ENCODE results near the gene PKD2.

Gene PKD2

GRCh38 chr4:88045021-88045420, 37.6 kb downstream of the PKD2 start:
- peak; percentile 30 for DNase-seq
- in situ Hi-C loops (cut with MboI; ENCODE audit: low pct_unique_long_range_greater_than_20kb, low sequenced_read_pairs) = loop anchor here (25.0 kb wide), 2 partner anchors 167 to 467 kb away; partner anchors contain the start of gene PYURF

GRCh38 chr4:88054229-88054628, 46.8 kb downstream of the PKD2 start:
- in situ Hi-C loops (cut with MboI; ENCODE audit: low pct_unique_long_range_greater_than_20kb, low sequenced_read_pairs) = no loop called here
- no peak for DNase-seq

GRCh38 chr4:88054901-88055300, 47.5 kb downstream of the PKD2 start:
- in situ Hi-C loops (cut with MboI; ENCODE audit: low pct_unique_long_range_greater_than_20kb, low sequenced_read_pairs) = no loop called here
- peak; percentile 56 for DNase-seq

GRCh38 chr4:88058295-88058694, 50.9 kb downstream of the PKD2 start:
- no peak for DNase-seq
- in situ Hi-C loops (cut with MboI; ENCODE audit: low pct_unique_long_range_greater_than_20kb, low sequenced_read_pairs) = no loop called here

GRCh38 chr4:88059766-88060165, 52.3 kb downstream of the PKD2 start:
- in situ Hi-C loops (cut with MboI; ENCODE audit: low pct_unique_long_range_greater_than_20kb, low sequenced_read_pairs) = no loop called here

GRCh38 chr4:88060431-88060830, 53.0 kb downstream of the PKD2 start:
- in situ Hi-C loops (cut with MboI; ENCODE audit: low pct_unique_long_range_greater_than_20kb, low sequenced_read_pairs) = no loop called here
- no peak for DNase-seq

More at GRCh38 chr4:88059766-88060165, 52.3 kb downstream of the PKD2 start:
- no peak for DNase-seq

GRCh38 chr4:88062311-88062710, 54.9 kb downstream of the PKD2 start:
- in situ Hi-C loops (cut with MboI; ENCODE audit: low pct_unique_long_range_greater_than_20kb, low sequenced_read_pairs) = no loop called here
- no peak for DNase-seq

GRCh38 chr4:88062843-88063242, 55.4 kb downstream of the PKD2 start:
- DNase-seq = no peak
- in situ Hi-C loops (cut with MboI; ENCODE audit: low pct_unique_long_range_greater_than_20kb, low sequenced_read_pairs) = no loop called here

- in situ Hi-C loops (cut with MboI; ENCODE audit: low pct_unique_long_range_greater_than_20kb, low sequenced_read_pairs) = no loop called here
- no peak for DNase-seq
Measured at GRCh38 chr4:88063634-88064296, 56.3 kb downstream of the PKD2 start.

GRCh38 chr4:88064410-88064809, 57.0 kb downstream of the PKD2 start:
- no peak for DNase-seq
- in situ Hi-C loops (cut with MboI; ENCODE audit: low pct_unique_long_range_greater_than_20kb, low sequenced_read_pairs) = no loop called here

GRCh38 chr4:88070031-88070430, 62.6 kb downstream of the PKD2 start:
- in situ Hi-C loops (cut with MboI; ENCODE audit: low pct_unique_long_range_greater_than_20kb, low sequenced_read_pairs) = no loop called here
- no peak for DNase-seq

GRCh38 chr4:88075336-88075735, 67.9 kb downstream of the PKD2 start:
- in situ Hi-C loops (cut with MboI; ENCODE audit: low pct_unique_long_range_greater_than_20kb, low sequenced_read_pairs) = no loop called here
- no peak for DNase-seq

- DNase-seq = no peak
- in situ Hi-C loops (cut with MboI; ENCODE audit: low pct_unique_long_range_greater_than_20kb, low sequenced_read_pairs) = no loop called here
Measured at GRCh38 chr4:88077911-88078524, 70.6 kb downstream of the PKD2 start.

GRCh38 chr4:88078579-88078978, 71.1 kb downstream of the PKD2 start:
- no peak for DNase-seq
- in situ Hi-C loops (cut with MboI; ENCODE audit: low pct_unique_long_range_greater_than_20kb, low sequenced_read_pairs) = no loop called here

- no peak for DNase-seq
- in situ Hi-C loops (cut with MboI; ENCODE audit: low pct_unique_long_range_greater_than_20kb, low sequenced_read_pairs) = no loop called here
Measured at GRCh38 chr4:88080626-88081025, 73.2 kb downstream of the PKD2 start.

- no peak for DNase-seq
- in situ Hi-C loops (cut with MboI; ENCODE audit: low pct_unique_long_range_greater_than_20kb, low sequenced_read_pairs) = no loop called here
Measured at GRCh38 chr4:88087004-88087403, 79.6 kb downstream of the PKD2 start.

- DNase-seq = no peak
- in situ Hi-C loops (cut with MboI; ENCODE audit: low pct_unique_long_range_greater_than_20kb, low sequenced_read_pairs) = no loop called here
Measured at GRCh38 chr4:88090898-88091297, 83.5 kb downstream of the PKD2 start.

- DNase-seq = no peak
- in situ Hi-C loops (cut with MboI; ENCODE audit: low pct_unique_long_range_greater_than_20kb, low sequenced_read_pairs) = no loop called here
Measured at GRCh38 chr4:88091378-88091777, 83.9 kb downstream of the PKD2 start.

- DNase-seq = no peak
- in situ Hi-C loops (cut with MboI; ENCODE audit: low pct_unique_long_range_greater_than_20kb, low sequenced_read_pairs) = no loop called here
Measured at GRCh38 chr4:88093874-88094273, 86.4 kb downstream of the PKD2 start.

GRCh38 chr4:88097301-88097700, 89.9 kb downstream of the PKD2 start:
- in situ Hi-C loops (cut with MboI; ENCODE audit: low pct_unique_long_range_greater_than_20kb, low sequenced_read_pairs) = no loop called here
- DNase-seq = no peak

GRCh38 chr4:88097781-88098180, 90.3 kb downstream of the PKD2 start:
- DNase-seq = no peak

More at GRCh38 chr4:88097781-88098180, 90.3 kb downstream of the PKD2 start:
- in situ Hi-C loops (cut with MboI; ENCODE audit: low pct_unique_long_range_greater_than_20kb, low sequenced_read_pairs) = no loop called here
